ENCODE measurements around the gene ST14. TPM values are rescaled to one million over a fixed set of nuclear protein-coding genes. Genes with fewer than 3 reads are reported as not detected.

The ST14 gene
- 100 to 1,000 TPM in 1 of 4 donors, 10 to 100 TPM in 3; 71.9 to 109 (median 84.6) TPM for total RNA-seq

DNA sequence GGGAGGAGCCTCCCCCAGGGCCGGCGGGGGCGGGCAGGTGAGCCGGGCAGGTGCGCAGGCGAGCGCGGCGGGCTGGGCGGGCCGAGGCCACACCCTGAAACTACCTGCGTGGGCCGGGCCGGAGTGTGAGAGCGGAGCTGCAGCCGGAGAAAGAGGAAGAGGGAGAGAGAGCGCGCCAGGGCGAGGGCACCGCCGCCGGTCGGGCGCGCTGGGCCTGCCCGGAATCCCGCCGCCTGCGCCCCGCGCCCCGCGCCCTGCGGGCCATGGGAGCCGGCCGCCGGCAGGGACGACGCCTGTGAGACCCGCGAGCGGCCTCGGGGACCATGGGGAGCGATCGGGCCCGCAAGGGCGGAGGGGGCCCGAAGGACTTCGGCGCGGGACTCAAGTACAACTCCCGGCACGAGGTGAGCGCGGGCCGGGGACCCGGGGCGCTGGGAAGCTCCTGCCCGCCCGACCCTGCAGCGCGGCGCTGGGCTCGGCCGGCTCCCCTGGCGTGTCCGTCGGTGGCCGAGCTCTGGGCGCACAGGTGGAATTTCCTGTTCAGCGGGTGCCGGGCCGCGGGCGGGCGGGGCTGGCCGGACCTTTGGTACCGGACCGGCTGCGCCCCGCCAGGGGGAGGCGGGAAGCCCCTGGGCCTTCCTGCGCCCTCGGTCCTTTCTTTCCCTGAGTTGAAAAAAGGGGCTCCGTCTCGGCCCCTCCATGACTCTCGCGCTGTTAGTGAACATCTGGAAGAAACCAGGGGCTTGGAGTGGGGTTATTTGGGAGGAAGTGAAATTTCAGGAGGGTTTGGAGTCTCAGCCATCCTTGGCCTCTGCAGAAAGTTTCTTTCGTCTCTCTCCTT, at the start of gene ST14:
Gene ST14 (plus strand): TSS at position 126 of the 841 bp plus-strand sequence. CDS start 198 bp downstream, at position 324.
- peak within 1 kb of the TSS; percentile 88 for H3K27ac ChIP-seq
- peaks cover 60% of the 10 kb centered on the region for H3K4me1 ChIP-seq
- no peak for TF ChIP-seq POLR2AphosphoS5 (IDR thresholded peaks at IDR 0.05)
- TF ChIP-seq POLR2A (IDR thresholded peaks at IDR 0.05), result no peak
- no peak for TF ChIP-seq EP300 (IDR thresholded peaks at IDR 0.05)
- no peak for TF ChIP-seq CTCF (IDR thresholded peaks at IDR 0.05)
- peak within 1 kb of the TSS; percentile 64 for H3K4me3 ChIP-seq
- H3K9me3 ChIP-seq, result no peaks in the 10 kb centered on the region
- H3K36me3 ChIP-seq, result no peaks in the 10 kb centered on the region
- DNase-seq (ENCODE audit: low spot score in 2 of 2), result no peak
- H3K27me3 ChIP-seq, result peaks cover 19% of the 10 kb centered on the region
- 2% methylated on average over 41 of the region's 89 CpGs for WGBS

DNA sequence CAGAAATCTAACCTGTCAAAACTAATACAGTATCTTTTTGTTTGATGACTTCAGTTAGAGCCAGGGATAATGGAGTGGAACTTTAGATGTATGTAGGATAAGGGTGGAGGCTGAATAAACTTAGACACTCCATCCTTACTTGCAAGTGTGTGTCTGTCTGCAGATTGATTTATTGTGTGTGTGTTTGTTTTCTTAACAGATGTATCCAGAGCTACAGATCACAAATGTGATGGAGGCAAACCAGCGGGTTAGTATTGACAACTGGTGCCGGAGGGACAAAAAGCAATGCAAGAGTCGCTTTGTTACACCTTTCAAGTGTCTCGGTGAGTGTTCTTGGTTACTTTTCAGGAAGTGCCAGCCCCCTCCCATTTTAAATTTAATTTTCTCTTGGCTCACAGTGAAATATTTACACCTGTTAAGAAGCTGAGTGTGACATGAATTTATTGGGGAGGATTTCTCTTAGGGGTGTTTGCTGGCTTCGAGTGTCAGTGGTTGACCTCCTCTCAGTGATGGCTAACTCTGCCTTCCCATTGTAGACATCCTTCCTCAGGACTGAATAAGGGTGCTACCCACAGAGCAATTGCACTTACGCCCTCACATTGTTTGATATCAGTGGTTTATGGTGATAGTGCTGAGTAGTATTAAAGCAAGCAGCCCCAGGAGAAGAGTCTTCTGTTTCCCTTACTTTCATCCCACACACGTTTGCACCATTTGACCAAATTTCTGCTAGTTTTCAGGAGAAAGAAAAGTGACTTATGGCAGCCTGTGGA, 49.1 kb upstream of the ST14 start:
- Histone ChIP-seq H3K4me3 (no peak overlapping the region), H3K9me3 (no peaks in the 10 kb centered on the region), H3K27me3 (no peaks in the 10 kb centered on the region), H3K27ac (no peak overlapping the region), H3K36me3 (peaks cover 35% of the 10 kb centered on the region), H3K4me1 (no peaks in the 10 kb centered on the region)
- TF ChIP-seq CTCF (IDR thresholded peaks at IDR 0.05) (no peak), POLR2AphosphoS5 (IDR thresholded peaks at IDR 0.05) (no peak), POLR2A (IDR thresholded peaks at IDR 0.05) (no peak), EP300 (IDR thresholded peaks at IDR 0.05) (no peak)
- 89% methylated on average over 7 of the region's 7 CpGs for WGBS
- DNase-seq (ENCODE audit: low spot score in 2 of 2), result no peak

DNA sequence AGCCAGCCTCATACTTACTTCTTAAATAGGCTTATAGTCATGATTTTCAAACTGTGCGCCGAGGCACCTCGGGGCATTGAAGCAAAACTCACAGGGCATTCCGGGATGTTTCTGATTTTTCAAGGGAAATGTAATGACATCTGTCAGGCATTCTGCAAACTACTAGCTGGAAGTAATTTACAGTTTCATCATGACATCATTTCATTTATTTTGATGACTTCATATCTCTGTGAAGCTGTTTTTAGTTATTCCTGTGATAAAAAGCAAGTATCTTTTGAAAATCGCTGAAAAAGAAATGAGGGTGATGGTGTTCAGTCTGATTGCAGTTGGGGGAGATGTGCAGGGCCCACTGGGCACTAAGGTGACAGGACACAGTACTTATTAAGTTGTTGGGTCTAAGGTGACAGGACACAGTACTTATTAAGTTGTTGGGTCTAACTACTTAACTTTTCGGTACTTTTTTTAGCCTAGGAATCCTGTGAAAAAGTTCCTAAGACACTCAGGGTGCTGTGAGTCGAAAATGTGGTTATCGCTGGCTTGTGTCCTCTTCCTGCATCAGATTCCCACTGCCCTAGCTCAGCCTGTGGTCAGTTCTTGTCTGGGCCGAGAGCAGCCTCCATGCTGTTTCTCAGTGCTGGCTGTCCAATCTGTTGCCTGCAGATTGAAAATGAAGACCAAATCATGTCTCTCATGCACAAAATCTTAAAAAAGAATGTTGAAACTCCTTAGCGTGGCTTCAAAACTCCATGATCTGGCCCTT, 47.3 kb upstream of the ST14 start:
- Histone ChIP-seq H3K9me3 (no peaks in the 10 kb centered on the region), H3K4me1 (no peaks in the 10 kb centered on the region), H3K36me3 (peaks cover 42% of the 10 kb centered on the region), H3K27ac (no peak overlapping the region), H3K27me3 (no peaks in the 10 kb centered on the region), H3K4me3 (no peak overlapping the region)
- WGBS, result 93% methylated on average over 10 of the region's 10 CpGs
- no peak for DNase-seq (ENCODE audit: low spot score in 2 of 2)
- TF ChIP-seq CTCF (IDR thresholded peaks at IDR 0.05) (no peak), POLR2AphosphoS5 (IDR thresholded peaks at IDR 0.05) (no peak), EP300 (IDR thresholded peaks at IDR 0.05) (no peak), POLR2A (IDR thresholded peaks at IDR 0.05) (no peak)

GRCh38 chr11:130114281-130114680, 45.3 kb upstream of the ST14 start:
- no peaks in the 10 kb centered on the region for H3K9me3 ChIP-seq
- no peak for DNase-seq (ENCODE audit: low spot score in 2 of 2)
- WGBS, result 92% methylated on average over 5 of the region's 5 CpGs
- no peaks in the 10 kb centered on the region for H3K27me3 ChIP-seq
- no peaks in the 10 kb centered on the region for H3K4me1 ChIP-seq
- no peak overlapping the region for H3K4me3 ChIP-seq
- H3K36me3 ChIP-seq, result peaks cover 42% of the 10 kb centered on the region
- no peak for TF ChIP-seq POLR2A (IDR thresholded peaks at IDR 0.05)
- TF ChIP-seq CTCF (IDR thresholded peaks at IDR 0.05), result no peak
- no peak for TF ChIP-seq EP300 (IDR thresholded peaks at IDR 0.05)
- TF ChIP-seq POLR2AphosphoS5 (IDR thresholded peaks at IDR 0.05), result no peak
- no peak overlapping the region for H3K27ac ChIP-seq
